SJSA1 (cell line): ENCODE results near the gene CCDC172. TPM values are rescaled to one million over a fixed set of nuclear protein-coding genes. Genes with fewer than 3 reads are reported as not detected.

Experiments
- DNase-seq, 2 experiments: peaks; one replicate each; pipeline ENCODE4 v3.0.0-alpha.2; 2015 to 2020; ENCODE audit warnings: low spot score in 2 of 2, low read depth in 1 of 2
- H3K27ac ChIP-seq: fragments of 250-450 bp; sonication (Bioruptor Pico); 2 replicates; pipeline ENCODE4 v1.5.1; 2020; ENCODE audit warnings: mild to moderate bottlenecking, moderate library complexity
- H3K27me3 ChIP-seq: fragments of 250-450 bp; sonication (Bioruptor Pico); replicated peaks from 2 replicates; pipeline ENCODE4 v1.5.1; 2020; ENCODE audit warnings: mild to moderate bottlenecking, moderate library complexity
- H3K36me3 ChIP-seq: fragments of 250-450 bp; sonication (Bioruptor Pico); 2 replicates; pipeline ENCODE4 v1.5.1; 2020; ENCODE audit warnings: mild to moderate bottlenecking
- H3K4me1 ChIP-seq: fragments of 250-450 bp; sonication (Bioruptor Pico); replicated peaks from 2 replicates; pipeline ENCODE4 v1.6.1; 2021; ENCODE audit warnings: mild to moderate bottlenecking
- H3K4me3 ChIP-seq: fragments of 250-450 bp; sonication (Bioruptor Pico); 2 replicates; pipeline ENCODE4 v1.5.1; 2020; ENCODE audit warnings: mild to moderate bottlenecking
- H3K9me3 ChIP-seq: fragments of 250-450 bp; sonication (Bioruptor Pico); replicated peaks from 2 replicates; pipeline ENCODE4 v1.5.1; 2020; ENCODE audit warnings: mild to moderate bottlenecking
- total RNA-seq: library from RNA; depleted of rRNA; stranded (reverse); fragments of >200 nt; shearing (Covaris generic); gene quantifications from 2 replicates; pipeline ENCODE4 v1.2.3, GENCODE V29; 2014; rRNA removed

Gene CCDC172, protein sequence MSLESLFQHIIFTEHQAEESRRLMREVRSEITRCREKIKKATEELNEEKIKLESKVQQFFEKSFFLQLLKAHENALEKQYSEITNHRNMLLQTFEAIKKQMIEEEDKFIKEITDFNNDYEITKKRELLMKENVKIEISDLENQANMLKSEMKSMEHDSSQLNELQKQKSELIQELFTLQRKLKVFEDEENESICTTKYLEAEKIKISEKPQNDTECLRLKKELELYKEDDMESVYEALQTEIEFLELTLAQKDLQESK
- not detected in 2 replicates for total RNA-seq

GRCh38 chr10:116324227-116324950, at the start of gene CCDC172:
CCDC172 (plus strand) TSS chr10:116324448; CDS start chr10:116325012, 564 bp downstream.
- DNase-seq, result no peak
- Histone ChIP-seq H3K27me3 (no peaks in the 10 kb centered on the region; the same call in 1 of the 2 replicates), H3K27ac (no peak within 1 kb of the TSS), H3K4me3 (no peak within 1 kb of the TSS), H3K4me1 (no peaks in the 10 kb centered on the region), H3K36me3 (no peaks in the 10 kb centered on the region), H3K9me3 (no peaks in the 10 kb centered on the region)

GRCh38 chr10:116276981-116277380, 47.3 kb upstream of the CCDC172 start:
- H3K4me3 ChIP-seq, result no peak overlapping the region
- H3K27me3 ChIP-seq, result peaks cover 13% of the 10 kb centered on the region
- H3K4me1 ChIP-seq, result peaks cover 16% of the 10 kb centered on the region
- no peaks in the 10 kb centered on the region for H3K9me3 ChIP-seq
- no peaks in the 10 kb centered on the region for H3K36me3 ChIP-seq
- H3K27ac ChIP-seq, result no peak overlapping the region
- no peak for DNase-seq

GRCh38 chr10:116278846-116279245, 45.4 kb upstream of the CCDC172 start:
- H3K4me1 ChIP-seq, result peaks cover 13% of the 10 kb centered on the region
- H3K27ac ChIP-seq, result no peak overlapping the region
- no peaks in the 10 kb centered on the region for H3K36me3 ChIP-seq
- no peaks in the 10 kb centered on the region for H3K9me3 ChIP-seq
- no peak for DNase-seq
- H3K4me3 ChIP-seq, result no peak overlapping the region
- H3K27me3 ChIP-seq, result peaks cover 4% of the 10 kb centered on the region; the same call in 1 of the 2 replicates

GRCh38 chr10:116281775-116282174, 42.5 kb upstream of the CCDC172 start:
- Histone ChIP-seq H3K9me3 (no peaks in the 10 kb centered on the region), H3K4me1 (peaks cover 7% of the 10 kb centered on the region; the same call in 1 of the 2 replicates), H3K27me3 (no peaks in the 10 kb centered on the region), H3K27ac (no peak overlapping the region), H3K36me3 (no peaks in the 10 kb centered on the region), H3K4me3 (no peak overlapping the region)
- DNase-seq, result no peak

GRCh38 chr10:116286626-116287200, 37.5 kb upstream of the CCDC172 start:
- H3K4me3 ChIP-seq, result no peak overlapping the region
- H3K36me3 ChIP-seq, result no peaks in the 10 kb centered on the region
- no peak overlapping the region for H3K27ac ChIP-seq
- no peaks in the 10 kb centered on the region for H3K9me3 ChIP-seq
- no peaks in the 10 kb centered on the region for H3K27me3 ChIP-seq
- peaks cover 7% of the 10 kb centered on the region; the same call in 1 of the 2 replicates for H3K4me1 ChIP-seq
- no peak for DNase-seq

DNA sequence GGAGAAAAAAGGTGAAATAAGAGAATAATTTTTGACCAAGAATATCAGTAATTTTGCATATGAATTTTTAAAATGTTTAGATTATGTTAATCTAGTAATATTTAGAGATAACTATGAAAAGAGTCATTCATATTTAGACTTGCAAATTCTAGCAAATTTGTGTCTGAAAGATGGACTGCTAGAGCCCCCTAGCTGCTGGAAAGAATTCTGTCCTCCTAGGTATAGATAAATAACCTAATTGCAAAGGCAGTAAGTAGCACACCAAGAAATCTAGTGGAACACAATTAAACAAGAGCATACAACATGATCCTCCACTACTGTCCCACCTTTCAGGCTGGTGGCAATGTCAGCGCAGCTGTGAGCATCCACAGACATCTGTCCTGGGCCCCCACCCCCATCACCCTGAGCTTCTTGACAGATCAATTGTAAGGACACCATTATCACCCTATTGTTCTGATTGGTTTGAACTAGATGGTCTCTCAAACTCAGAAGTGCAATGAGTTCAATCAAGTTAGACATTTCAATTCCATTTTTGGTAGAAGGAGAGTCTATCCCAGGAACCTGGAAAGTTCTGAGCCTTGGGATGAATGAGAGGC, 36.2 kb upstream of the CCDC172 start:
- Histone ChIP-seq H3K4me3 (no peak overlapping the region), H3K4me1 (peaks cover 7% of the 10 kb centered on the region; the same call in 1 of the 2 replicates), H3K27ac (no peak overlapping the region), H3K27me3 (no peaks in the 10 kb centered on the region), H3K9me3 (no peaks in the 10 kb centered on the region), H3K36me3 (no peaks in the 10 kb centered on the region)
- peak; percentile 44 to 49 for DNase-seq

GRCh38 chr10:116289652-116290051, 34.6 kb upstream of the CCDC172 start:
- Histone ChIP-seq H3K9me3 (no peaks in the 10 kb centered on the region), H3K27ac (no peak overlapping the region), H3K27me3 (no peaks in the 10 kb centered on the region), H3K36me3 (no peaks in the 10 kb centered on the region), H3K4me1 (no peaks in the 10 kb centered on the region), H3K4me3 (no peak overlapping the region)
- DNase-seq, result no peak

- Histone ChIP-seq H3K36me3 (no peaks in the 10 kb centered on the region), H3K4me3 (no peak overlapping the region), H3K9me3 (no peaks in the 10 kb centered on the region)
These were observed 31.8 kb upstream of the CCDC172 start for GRCh38 chr10:116292493-116292892.

GRCh38 chr10:116296291-116296721, 27.9 kb upstream of the CCDC172 start:
- DNase-seq, result no peak
- no peaks in the 10 kb centered on the region for H3K36me3 ChIP-seq
- no peaks in the 10 kb centered on the region for H3K4me1 ChIP-seq
- H3K9me3 ChIP-seq, result no peaks in the 10 kb centered on the region
- no peak overlapping the region for H3K4me3 ChIP-seq
- H3K27me3 ChIP-seq, result 0 out of 2 replicates have a peak, but pooled peaks cover 6% of the 10 kb centered on the region
- no peak overlapping the region for H3K27ac ChIP-seq

More at GRCh38 chr10:116292493-116292892, 31.8 kb upstream of the CCDC172 start:
- no peaks in the 10 kb centered on the region for H3K4me1 ChIP-seq
- 0 out of 2 replicates have a peak, but pooled peaks cover under 1% of the 10 kb centered on the region for H3K27me3 ChIP-seq
- DNase-seq, result no peak
- no peak overlapping the region for H3K27ac ChIP-seq

DNA sequence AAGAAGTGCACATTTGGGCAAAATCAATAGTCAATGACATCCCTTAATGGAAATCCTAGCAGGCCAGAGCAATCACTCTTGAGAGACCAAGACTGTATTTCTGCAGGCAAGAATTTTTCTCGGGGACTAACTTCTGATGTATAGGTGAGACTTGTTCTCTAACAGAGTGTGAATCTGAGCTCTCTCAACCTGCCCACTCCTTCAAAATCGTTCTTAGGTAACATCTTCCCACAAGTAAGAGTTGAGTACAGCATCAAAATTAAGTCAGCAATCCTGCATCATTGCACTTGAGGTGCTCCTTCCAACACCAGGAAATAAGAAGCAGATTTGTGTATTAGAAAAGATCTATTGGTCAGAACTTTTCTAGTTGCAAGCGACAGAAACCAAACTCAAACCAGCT, 25.7 kb upstream of the CCDC172 start:
- peaks cover 6% of the 10 kb centered on the region; the same call in 1 of the 2 replicates for H3K27me3 ChIP-seq
- no peaks in the 10 kb centered on the region for H3K36me3 ChIP-seq
- DNase-seq, result no peak
- H3K4me1 ChIP-seq, result no peaks in the 10 kb centered on the region
- H3K27ac ChIP-seq, result no peak overlapping the region
- no peak overlapping the region for H3K4me3 ChIP-seq
- H3K9me3 ChIP-seq, result no peaks in the 10 kb centered on the region

- H3K27ac ChIP-seq, result no peak overlapping the region
- peaks cover 6% of the 10 kb centered on the region; the same call in 1 of the 2 replicates for H3K27me3 ChIP-seq
- no peak overlapping the region for H3K4me3 ChIP-seq
- H3K9me3 ChIP-seq, result no peaks in the 10 kb centered on the region
- DNase-seq, result no peak
- no peaks in the 10 kb centered on the region for H3K36me3 ChIP-seq
- no peaks in the 10 kb centered on the region for H3K4me1 ChIP-seq
These were observed 23.7 kb upstream of the CCDC172 start for GRCh38 chr10:116300542-116300941.

- no peak overlapping the region for H3K27ac ChIP-seq
- H3K9me3 ChIP-seq, result no peaks in the 10 kb centered on the region
- no peak overlapping the region for H3K4me3 ChIP-seq
- no peaks in the 10 kb centered on the region; the same call in 1 of the 2 replicates for H3K27me3 ChIP-seq
- DNase-seq, result no peak
- H3K36me3 ChIP-seq, result no peaks in the 10 kb centered on the region
- H3K4me1 ChIP-seq, result no peaks in the 10 kb centered on the region
These were observed 19.3 kb upstream of the CCDC172 start for GRCh38 chr10:116304923-116305322.

GRCh38 chr10:116306847-116307246, 17.4 kb upstream of the CCDC172 start:
- no peaks in the 10 kb centered on the region for H3K36me3 ChIP-seq
- DNase-seq, result no peak
- H3K27ac ChIP-seq, result no peak overlapping the region
- H3K4me1 ChIP-seq, result no peaks in the 10 kb centered on the region
- H3K9me3 ChIP-seq, result no peaks in the 10 kb centered on the region
- H3K27me3 ChIP-seq, result no peaks in the 10 kb centered on the region; the same call in 1 of the 2 replicates
- H3K4me3 ChIP-seq, result no peak overlapping the region
